ENCODE results near the gene CCL7. TPM values are rescaled to one million over a fixed set of nuclear protein-coding genes. Genes with fewer than 3 reads are reported as not detected.

The CCL7 gene
- total RNA-seq, 2 experiments from 2014 or later = not detected

DNA sequence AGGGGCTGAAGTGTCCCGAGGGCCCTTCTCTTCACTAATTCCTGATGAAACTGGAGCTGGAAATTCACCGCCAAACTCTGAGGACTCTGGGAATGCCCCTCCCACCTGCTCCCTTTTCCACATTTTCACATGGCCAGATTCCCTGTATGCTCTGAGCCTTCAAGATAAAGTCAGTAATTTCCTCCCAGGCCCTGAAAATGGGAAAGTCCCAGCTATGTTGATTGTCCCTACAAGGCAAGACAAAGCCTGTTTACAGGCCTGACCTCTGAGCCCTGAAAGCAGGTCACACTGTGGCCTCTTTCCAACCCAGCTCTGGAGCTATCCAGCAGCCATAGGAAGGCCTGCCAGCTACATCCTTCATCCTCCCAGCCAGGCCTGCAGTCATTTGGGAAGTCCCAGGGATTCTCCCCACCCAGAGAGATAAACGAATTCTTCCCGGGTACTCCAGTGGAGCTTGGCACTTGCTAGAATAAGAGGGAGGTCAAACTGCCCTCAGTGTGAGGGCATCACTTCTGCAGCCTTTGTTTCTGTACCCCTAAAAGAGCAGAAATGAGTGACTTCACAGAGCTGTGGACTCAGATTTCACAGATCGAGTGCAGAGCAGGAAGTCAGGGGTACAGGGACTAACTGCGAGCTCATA is 34.5 kb upstream of the CCL7 start:
- H3K36me3 Mint-ChIP-seq (ENCODE audit: low read depth) = no peaks in the 10 kb centered on the region
- CTCF ChIA-PET = interaction anchor here (0.7 kb wide), 1 partner anchor 35 kb away, joined by 4 read pairs; no protein-coding TSS in a partner anchor
- intact Hi-C loops (cut with micrococcal nuclease) = no loop called here
- peaks cover 27% of the 10 kb centered on the region for H3K27me3 Mint-ChIP-seq (ENCODE audit: low read depth)
- peaks cover 3% of the 10 kb centered on the region for H3K9me3 Mint-ChIP-seq
- no peak overlapping the region for H3K4me3 Mint-ChIP-seq
- H3K27ac Mint-ChIP-seq = no peak overlapping the region
- no peak for DNase-seq
- no peaks in the 10 kb centered on the region for H3K4me1 Mint-ChIP-seq (ENCODE audit: low read depth)

DNA sequence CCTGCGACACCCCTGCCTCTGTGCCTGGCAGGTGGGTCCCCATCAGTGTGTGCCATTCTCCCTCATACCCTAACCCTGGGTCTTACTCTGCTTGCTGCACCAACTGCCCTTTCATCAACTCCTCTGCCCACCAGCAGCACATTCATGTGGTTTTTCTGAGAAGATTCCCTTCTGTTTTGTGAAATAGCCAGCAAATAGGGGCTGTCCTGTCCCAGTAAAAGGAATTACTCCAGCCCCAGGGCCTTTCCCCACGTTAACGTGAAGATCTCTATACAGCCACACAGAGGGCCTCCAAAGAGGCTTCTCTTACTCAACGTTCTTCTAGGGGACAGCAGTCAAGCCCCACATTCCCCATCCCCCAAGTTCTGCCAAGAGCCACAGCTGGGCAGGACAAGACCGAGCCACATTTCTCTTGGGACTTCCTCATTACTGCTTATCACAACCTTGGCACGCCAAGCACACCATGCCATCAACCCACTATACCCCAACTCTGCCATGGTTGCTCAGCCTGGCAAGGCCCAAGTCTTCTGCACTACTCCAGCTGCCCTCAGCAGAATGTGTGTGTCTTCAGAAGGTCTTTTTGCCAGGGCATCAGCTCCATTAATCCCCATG is 33.6 kb upstream of the CCL7 start:
- Mint-ChIP-seq H3K27me3 (ENCODE audit: low read depth) (peaks cover 20% of the 10 kb centered on the region), H3K36me3 (ENCODE audit: low read depth) (no peaks in the 10 kb centered on the region)

DNA sequence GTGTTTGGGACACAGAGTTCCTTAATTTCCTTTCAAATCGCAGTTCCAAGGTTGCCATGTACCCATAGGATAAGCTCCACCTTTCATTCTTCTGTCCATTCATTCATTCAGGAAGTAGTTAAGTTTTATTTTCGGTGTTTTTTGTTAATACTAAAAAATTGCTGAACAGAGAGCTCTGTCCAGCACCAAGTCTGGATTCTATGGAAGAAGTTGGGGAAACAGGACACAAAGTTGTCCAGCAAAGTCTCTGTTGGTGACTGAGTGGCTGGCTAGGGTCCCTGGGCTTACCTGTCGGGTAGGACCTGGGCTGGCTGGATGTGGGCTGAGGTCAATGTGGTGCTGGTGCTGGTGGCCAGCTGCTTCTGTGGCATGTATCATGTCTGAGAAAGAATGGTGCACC is 32.6 kb upstream of the CCL7 start:
- no peaks in the 10 kb centered on the region for H3K9me3 Mint-ChIP-seq
- intact Hi-C loops (cut with micrococcal nuclease) = no loop called here

More for the DNA sequence above, 33.6 kb upstream of the CCL7 start:
- intact Hi-C loops (cut with micrococcal nuclease) = no loop called here
- H3K4me3 Mint-ChIP-seq = no peak overlapping the region
- H3K27ac Mint-ChIP-seq = no peak overlapping the region
- DNase-seq = no peak
- no peaks in the 10 kb centered on the region for H3K9me3 Mint-ChIP-seq
- no peaks in the 10 kb centered on the region for H3K4me1 Mint-ChIP-seq (ENCODE audit: low read depth)
- CTCF ChIA-PET = no interaction called here

DNA sequence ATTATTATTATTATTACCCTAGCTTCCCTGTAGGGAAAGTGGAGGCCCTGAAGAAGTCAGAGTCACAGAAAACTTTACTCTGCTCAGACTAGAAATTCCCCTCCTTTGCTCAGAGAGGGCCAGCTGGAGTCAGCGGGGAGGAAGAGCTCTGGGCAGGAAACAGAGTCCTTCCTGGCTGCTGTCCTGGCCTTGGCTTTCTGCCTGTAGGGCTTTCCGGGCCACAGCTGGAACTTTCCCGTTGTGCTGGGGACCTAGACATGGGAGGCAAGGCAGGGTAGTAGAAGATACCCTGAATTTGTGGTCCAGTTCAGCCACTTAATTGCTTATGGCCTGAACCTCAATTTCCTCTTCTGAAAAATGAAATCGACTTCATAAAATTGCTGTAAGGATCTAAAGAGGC is 29.0 kb upstream of the CCL7 start:
- no peak for DNase-seq
- Mint-ChIP-seq H3K4me3 (no peak overlapping the region), H3K36me3 (ENCODE audit: low read depth) (no peaks in the 10 kb centered on the region), H3K9me3 (no peaks in the 10 kb centered on the region), H3K4me1 (ENCODE audit: low read depth) (no peaks in the 10 kb centered on the region), H3K27me3 (ENCODE audit: low read depth) (peaks cover 9% of the 10 kb centered on the region), H3K27ac (no peak overlapping the region)
- intact Hi-C loops (cut with micrococcal nuclease) = no loop called here
- CTCF ChIA-PET = interaction anchor here (0.6 to 0.8 kb wide), 2 partner anchors 40 to 73 kb away, joined by 3 to 5 read pairs; no protein-coding TSS in a partner anchor

More for the DNA sequence above, 32.6 kb upstream of the CCL7 start:
- Mint-ChIP-seq H3K27me3 (ENCODE audit: low read depth) (peaks cover 17% of the 10 kb centered on the region), H3K4me1 (ENCODE audit: low read depth) (no peaks in the 10 kb centered on the region), H3K27ac (no peak overlapping the region), H3K4me3 (no peak overlapping the region), H3K36me3 (ENCODE audit: low read depth) (no peaks in the 10 kb centered on the region)
- DNase-seq = no peak
- CTCF ChIA-PET = no interaction called here

DNA sequence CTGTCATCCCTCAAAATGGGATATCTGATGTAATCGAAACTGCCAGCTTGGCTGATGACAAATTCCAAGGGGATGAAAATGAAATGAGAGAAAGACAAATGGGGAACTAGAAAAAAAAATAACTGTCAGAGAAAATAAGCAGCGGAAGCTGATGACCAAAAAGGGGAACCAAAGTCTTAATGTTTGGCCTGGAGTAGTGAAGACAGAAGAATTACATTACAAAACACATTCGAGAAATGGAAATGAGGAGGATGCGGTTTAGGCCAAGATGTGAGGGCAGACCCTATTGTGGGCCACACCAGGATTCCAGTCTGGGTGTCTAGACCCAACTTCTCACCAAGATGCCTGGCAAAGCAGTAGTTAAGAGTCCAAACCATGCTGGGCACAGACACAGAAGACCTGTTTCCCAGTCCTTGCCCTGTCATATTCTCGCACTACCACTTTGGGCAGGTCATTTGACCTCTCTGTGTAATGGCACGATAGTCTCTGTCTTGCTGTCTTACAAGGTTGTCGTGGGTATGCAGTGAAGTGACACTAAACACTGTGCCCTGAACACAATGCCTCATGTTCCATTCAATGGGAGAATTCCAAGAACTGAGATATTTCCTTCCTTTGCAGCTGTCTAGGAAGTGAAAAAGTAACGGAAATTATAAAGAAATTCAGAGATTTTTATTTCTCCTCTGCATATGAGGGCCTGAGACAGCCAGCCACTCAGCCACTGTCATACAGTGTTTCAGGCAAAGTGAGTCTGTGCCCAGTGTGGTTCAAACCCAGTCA is 27.2 kb upstream of the CCL7 start:
- Mint-ChIP-seq H3K36me3 (ENCODE audit: low read depth) (no peaks in the 10 kb centered on the region), H3K4me3 (no peak overlapping the region), H3K27ac (no peak overlapping the region), H3K9me3 (no peaks in the 10 kb centered on the region), H3K27me3 (ENCODE audit: low read depth) (peaks cover 8% of the 10 kb centered on the region), H3K4me1 (ENCODE audit: low read depth) (no peaks in the 10 kb centered on the region)
- CTCF ChIA-PET = no interaction called here
- no peak for DNase-seq
- intact Hi-C loops (cut with micrococcal nuclease) = no loop called here

DNA sequence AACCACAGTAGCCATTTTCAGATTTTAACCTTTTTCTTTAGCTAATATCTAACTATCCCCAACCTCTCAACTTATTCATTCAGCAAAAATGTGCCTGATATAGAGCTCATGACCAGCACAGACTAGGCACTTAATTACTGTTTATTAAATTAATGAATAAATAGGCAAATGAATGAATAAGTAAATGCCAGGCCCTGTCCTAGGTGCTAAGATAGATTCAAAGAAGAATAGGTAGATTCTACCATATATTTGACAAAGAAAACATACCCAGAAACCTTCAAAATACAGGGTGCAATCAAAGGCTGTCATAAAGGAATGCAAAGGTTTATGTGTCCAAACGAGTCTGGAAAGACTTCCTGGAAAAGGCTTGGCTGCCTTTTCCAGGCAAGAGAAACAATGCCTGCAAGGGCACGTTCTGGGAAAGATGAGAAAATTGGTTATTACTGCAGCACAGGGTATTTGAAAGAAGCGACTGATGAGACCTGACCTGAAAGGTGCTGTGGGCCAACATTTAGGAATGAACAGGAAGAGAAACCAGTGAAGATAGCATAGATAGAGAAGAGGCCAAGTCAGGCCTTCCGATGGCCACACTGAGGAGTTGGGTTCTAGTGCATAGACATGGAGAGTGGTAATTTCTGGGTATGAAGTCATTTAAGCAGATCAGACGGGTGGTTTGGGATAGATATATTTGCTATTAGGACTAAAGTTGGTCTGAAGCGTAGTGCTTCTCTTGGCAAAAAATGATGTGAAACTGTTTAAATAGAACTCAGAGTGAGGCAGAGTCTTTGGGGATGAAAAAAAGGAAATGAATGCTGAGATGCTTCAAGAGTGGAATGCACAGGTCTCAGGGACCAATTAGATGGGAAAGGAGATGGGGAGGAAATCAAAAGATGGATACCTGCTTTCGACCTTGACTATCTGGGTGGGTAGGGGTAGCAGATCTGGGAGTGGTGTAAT is 26.4 kb upstream of the CCL7 start:
- intact Hi-C loops (cut with micrococcal nuclease) = no loop called here
- Mint-ChIP-seq H3K9me3 (no peaks in the 10 kb centered on the region), H3K36me3 (ENCODE audit: low read depth) (no peaks in the 10 kb centered on the region), H3K27me3 (ENCODE audit: low read depth) (peaks cover 8% of the 10 kb centered on the region), H3K4me1 (ENCODE audit: low read depth) (no peaks in the 10 kb centered on the region), H3K4me3 (no peak overlapping the region), H3K27ac (no peak overlapping the region)
- CTCF ChIA-PET = no interaction called here
- no peak for DNase-seq

DNA sequence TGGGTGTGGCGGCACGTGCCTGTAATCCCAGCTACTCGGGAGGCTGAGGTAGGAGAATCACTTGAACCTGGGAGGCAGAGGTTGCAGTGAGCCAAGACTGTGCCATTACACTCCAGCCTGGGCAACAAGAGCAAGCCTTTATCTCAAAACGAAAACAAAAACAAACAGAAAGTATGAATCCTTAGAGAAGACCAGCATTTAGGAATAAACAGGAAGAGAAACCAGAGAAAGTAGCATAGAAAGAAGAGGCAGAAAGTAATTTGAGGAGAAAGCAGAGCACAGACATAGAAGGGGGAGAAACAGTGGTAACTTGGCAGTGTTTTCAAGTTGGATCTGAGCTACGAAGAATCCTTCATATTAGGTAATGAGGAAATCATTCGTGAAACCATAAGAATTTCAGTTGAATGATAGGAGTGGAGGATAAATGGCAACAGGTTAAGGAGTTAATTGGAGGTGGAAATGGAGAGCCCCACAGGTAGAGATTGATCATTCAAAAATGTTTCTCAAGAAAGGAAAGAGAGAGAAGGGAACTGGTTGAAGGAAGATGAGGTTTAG is 24.6 kb upstream of the CCL7 start:
- DNase-seq = no peak
- Mint-ChIP-seq H3K4me1 (ENCODE audit: low read depth) (no peaks in the 10 kb centered on the region), H3K9me3 (no peaks in the 10 kb centered on the region), H3K36me3 (ENCODE audit: low read depth) (no peaks in the 10 kb centered on the region), H3K27me3 (ENCODE audit: low read depth) (peaks cover 4% of the 10 kb centered on the region), H3K27ac (no peak overlapping the region), H3K4me3 (no peak overlapping the region)
- CTCF ChIA-PET = no interaction called here
- intact Hi-C loops (cut with micrococcal nuclease) = no loop called here

DNA sequence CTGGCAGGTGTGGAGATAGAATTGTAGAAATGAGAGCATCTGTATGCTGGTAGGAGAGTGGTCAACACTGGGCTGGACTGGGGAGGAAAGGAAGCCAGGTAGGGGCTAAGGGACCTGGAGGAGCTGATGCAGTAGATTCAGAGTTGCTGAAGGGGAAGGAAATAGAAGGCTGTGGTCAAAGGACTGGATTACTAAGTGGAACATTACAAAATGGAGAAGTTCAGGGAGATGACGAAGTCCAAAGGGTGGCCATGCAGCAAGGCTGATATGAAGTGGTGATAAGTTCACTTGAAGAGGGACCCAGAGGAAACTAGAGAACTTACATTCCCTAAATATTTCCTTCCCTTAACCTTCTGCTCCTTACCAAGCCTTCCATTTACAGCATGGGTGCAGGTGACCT is 23.6 kb upstream of the CCL7 start:
- no peak overlapping the region for H3K27ac Mint-ChIP-seq
- CTCF ChIA-PET = no interaction called here
- no peaks in the 10 kb centered on the region for H3K36me3 Mint-ChIP-seq (ENCODE audit: low read depth)
- peaks cover 2% of the 10 kb centered on the region for H3K27me3 Mint-ChIP-seq (ENCODE audit: low read depth)
- no peak for DNase-seq
- no peaks in the 10 kb centered on the region for H3K4me1 Mint-ChIP-seq (ENCODE audit: low read depth)
- H3K9me3 Mint-ChIP-seq = no peaks in the 10 kb centered on the region
- no peak overlapping the region for H3K4me3 Mint-ChIP-seq
- intact Hi-C loops (cut with micrococcal nuclease) = no loop called here

DNA sequence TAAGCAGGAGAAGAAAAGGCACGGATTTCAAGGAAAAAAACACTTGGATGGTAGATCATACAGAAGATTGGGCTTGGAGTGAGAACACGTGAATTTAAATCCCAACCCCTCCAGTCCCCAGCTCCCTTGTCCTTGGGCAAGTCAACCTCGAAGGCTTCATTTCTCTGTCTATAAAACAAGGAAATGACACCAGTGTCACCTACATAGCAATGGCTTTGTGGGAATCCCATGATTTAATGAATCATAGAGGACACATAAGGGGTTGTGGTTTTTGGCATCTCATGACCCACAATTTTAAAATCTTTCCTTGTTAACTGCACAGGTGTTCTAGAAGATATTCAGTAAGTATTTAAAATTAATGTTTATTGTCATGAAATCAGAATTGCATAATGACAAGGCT is 23.1 kb upstream of the CCL7 start:
- H3K36me3 Mint-ChIP-seq (ENCODE audit: low read depth) = no peaks in the 10 kb centered on the region
- CTCF ChIA-PET = no interaction called here
- H3K4me1 Mint-ChIP-seq (ENCODE audit: low read depth) = no peaks in the 10 kb centered on the region
- H3K4me3 Mint-ChIP-seq = no peak overlapping the region
- DNase-seq = no peak
- no peaks in the 10 kb centered on the region for H3K9me3 Mint-ChIP-seq
- intact Hi-C loops (cut with micrococcal nuclease) = no loop called here
- peaks cover 3% of the 10 kb centered on the region for H3K27me3 Mint-ChIP-seq (ENCODE audit: low read depth)
- H3K27ac Mint-ChIP-seq = no peak overlapping the region

DNA sequence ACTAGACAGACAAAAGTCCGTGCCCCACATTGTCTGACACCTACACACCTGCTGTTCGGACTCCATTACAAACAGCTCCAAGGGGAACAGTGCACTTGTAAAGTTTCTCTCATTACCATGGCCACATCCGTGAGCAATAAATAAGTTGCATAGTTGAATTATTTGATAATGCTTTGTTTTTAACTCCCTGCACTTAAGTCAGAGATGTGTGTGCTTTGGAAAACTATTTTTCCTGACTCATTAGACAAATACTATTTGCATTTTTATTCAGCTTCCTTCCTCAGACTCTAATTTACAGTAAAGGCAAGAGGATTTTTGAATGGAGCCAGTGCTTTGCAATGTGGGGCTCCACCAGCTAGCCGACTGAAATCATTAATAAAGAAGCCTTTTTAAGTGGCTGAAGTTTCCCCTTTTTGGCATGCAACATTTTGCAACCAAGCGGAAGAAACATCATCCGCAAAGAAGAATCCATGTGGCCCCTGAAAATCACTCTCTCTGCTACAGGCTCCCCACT is 21.5 kb upstream of the CCL7 start:
- no peak for DNase-seq

DNA sequence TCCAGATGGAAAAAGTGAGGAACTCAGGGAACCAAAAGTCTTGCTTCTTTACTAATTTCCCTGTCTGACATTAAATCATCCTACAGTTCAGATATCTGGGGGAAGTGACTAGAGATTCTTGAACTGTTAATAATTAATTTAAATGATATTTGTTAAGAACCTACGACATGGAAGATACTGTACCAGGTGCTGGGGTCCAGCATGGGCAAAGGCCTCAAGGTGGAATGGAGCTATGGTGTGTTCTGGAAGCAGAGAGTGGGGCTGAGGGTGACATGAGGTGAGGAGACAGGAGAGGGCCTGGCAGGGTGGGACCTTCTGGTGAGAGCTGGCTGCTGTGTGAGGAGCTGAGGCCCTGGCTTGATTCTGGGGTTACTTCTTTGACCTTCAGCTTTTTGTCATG is 21.0 kb upstream of the CCL7 start:
- no peaks in the 10 kb centered on the region for H3K4me1 Mint-ChIP-seq (ENCODE audit: low read depth)
- DNase-seq = no peak
- H3K27ac Mint-ChIP-seq = no peak overlapping the region
- no peaks in the 10 kb centered on the region for H3K9me3 Mint-ChIP-seq
- H3K36me3 Mint-ChIP-seq (ENCODE audit: low read depth) = no peaks in the 10 kb centered on the region
- intact Hi-C loops (cut with micrococcal nuclease) = no loop called here
- CTCF ChIA-PET = interaction anchor here (1.7 kb wide), 1 partner anchor 112 kb away, joined by 8 read pairs; no protein-coding TSS in a partner anchor
- no peak overlapping the region for H3K4me3 Mint-ChIP-seq
- H3K27me3 Mint-ChIP-seq (ENCODE audit: low read depth) = peaks cover 11% of the 10 kb centered on the region

More for the DNA sequence above, 21.5 kb upstream of the CCL7 start:
- Mint-ChIP-seq H3K27me3 (ENCODE audit: low read depth) (peaks cover 11% of the 10 kb centered on the region), H3K4me1 (ENCODE audit: low read depth) (no peaks in the 10 kb centered on the region), H3K4me3 (no peak overlapping the region), H3K27ac (no peak overlapping the region), H3K36me3 (ENCODE audit: low read depth) (no peaks in the 10 kb centered on the region), H3K9me3 (no peaks in the 10 kb centered on the region)
- CTCF ChIA-PET = interaction anchor here (1.7 kb wide), 1 partner anchor 112 kb away, joined by 8 read pairs; no protein-coding TSS in a partner anchor
- intact Hi-C loops (cut with micrococcal nuclease) = no loop called here
